GM19025 (cell line): Measurements from ENCODE around the gene EDARADD.
"Not testable (repeated sequence)": the region's sequence is repeated elsewhere in the genome, so short reads cannot be mapped to it uniquely, and the experiment has no call there.

ENCODE experiments used
- ATAC-seq: cut with Tn5 transposase; IDR thresholded peaks from one replicate; pipeline ENCODE4 v1.9.1; 2021; ENCODE audit warnings: mild to moderate bottlenecking, low read depth, moderate library complexity; ENCODE audit not compliant: unreplicated experiment

The EDARADD gene

GRCh38 chr1:236393681-236394481, at the start of gene EDARADD:
Gene EDARADD, plus strand, starts transcription at chr1:236394286. Its CDS starts 159 bp downstream, at chr1:236394445.
- no peak for ATAC-seq

- no peak for ATAC-seq
These were observed 48.4 kb upstream of the EDARADD start for GRCh38 chr1:236345728-236346127.

- ATAC-seq = no peak
These were observed 46.0 kb upstream of the EDARADD start for GRCh38 chr1:236348071-236348470.

GRCh38 chr1:236350308-236350707, 43.8 kb upstream of the EDARADD start:
- ATAC-seq = no peak

- no peak for ATAC-seq
These were observed 42.1 kb upstream of the EDARADD start for GRCh38 chr1:236351875-236352573.

- ATAC-seq = not testable (repeated sequence)
These were observed 41.3 kb upstream of the EDARADD start for GRCh38 chr1:236352747-236353146.

- ATAC-seq = no peak
These were observed 40.3 kb upstream of the EDARADD start for GRCh38 chr1:236353813-236354212.

GRCh38 chr1:236354330-236355147, 39.5 kb upstream of the EDARADD start:
- no peak for ATAC-seq

GRCh38 chr1:236356141-236356540, 37.9 kb upstream of the EDARADD start:
- ATAC-seq = no peak

GRCh38 chr1:236361909-236362590, 32.0 kb upstream of the EDARADD start:
- ATAC-seq = no peak

GRCh38 chr1:236363237-236363636, 30.8 kb upstream of the EDARADD start:
- ATAC-seq = no peak

- ATAC-seq = no peak
These were observed 28.0 kb upstream of the EDARADD start for GRCh38 chr1:236365999-236366570.

- ATAC-seq = not testable (repeated sequence)
These were observed 27.4 kb upstream of the EDARADD start for GRCh38 chr1:236366681-236367080.

GRCh38 chr1:236370420-236370819, 23.7 kb upstream of the EDARADD start:
- ATAC-seq = no peak

- ATAC-seq = no peak
These were observed 23.0 kb upstream of the EDARADD start for GRCh38 chr1:236371083-236371482.

GRCh38 chr1:236377832-236378535, 16.1 kb upstream of the EDARADD start:
- ATAC-seq = no peak

GRCh38 chr1:236381565-236382158, 12.4 kb upstream of the EDARADD start:
- ATAC-seq = no peak

- ATAC-seq = no peak
These were observed 5.8 kb upstream of the EDARADD start for GRCh38 chr1:236388332-236388731.

GRCh38 chr1:236389253-236389652, 4.8 kb upstream of the EDARADD start:
- no peak for ATAC-seq
